Urothelium cell line (cell line): ENCODE measurements around the gene GPR179.
A peak's percentile ranks its signal among the peaks of the same experiment; 100 is the strongest.
"Not testable (repeated sequence)": the region's sequence is repeated elsewhere in the genome, so short reads cannot be mapped to it uniquely, and the experiment has no call there.

Experiments used
- DNase-seq: peaks from one replicate; pipeline ENCODE4 v3.0.0; 2011; ENCODE audit warnings: low spot score, mixed read lengths
- FAIRE-seq: peaks from 2 replicates; lab custom pipeline; 2011; peaks lifted over from hg19 to GRCh38; lab: Jason Lieb, UNC

The GPR179 gene

DNA sequence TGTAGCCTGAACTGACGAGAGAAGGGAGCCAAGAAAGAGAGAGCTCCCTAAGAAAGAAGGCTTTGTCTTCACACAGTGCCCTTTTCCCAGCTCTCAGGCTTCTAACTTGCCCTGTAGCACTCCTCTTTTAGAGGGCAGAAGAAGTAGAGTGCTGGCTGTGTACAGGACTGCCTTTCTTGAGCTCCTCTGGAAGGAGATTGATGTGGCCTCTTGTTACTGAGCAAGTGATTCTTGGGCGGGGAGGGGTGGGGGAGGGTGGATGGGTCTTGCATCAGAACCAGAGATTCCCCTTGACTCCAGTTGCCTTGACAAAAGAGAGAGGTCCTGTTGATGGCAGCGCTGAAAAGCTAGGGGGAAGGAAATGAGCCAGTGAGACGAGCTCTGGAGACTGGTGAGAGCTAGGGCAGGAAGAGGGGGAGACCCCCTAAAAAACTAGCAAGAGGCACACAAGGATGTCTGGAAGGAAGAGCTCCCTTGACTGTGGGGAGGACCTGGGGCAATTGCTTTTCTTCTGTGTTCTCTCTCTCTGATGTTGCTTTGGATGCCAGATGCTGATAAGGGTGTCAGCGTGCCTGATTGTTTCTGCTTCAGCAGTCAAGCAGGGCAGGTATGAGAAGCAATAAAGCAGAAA, 18.4 kb downstream of the GPR179 start:
- DNase-seq (no peak), FAIRE-seq (no peak)

DNA sequence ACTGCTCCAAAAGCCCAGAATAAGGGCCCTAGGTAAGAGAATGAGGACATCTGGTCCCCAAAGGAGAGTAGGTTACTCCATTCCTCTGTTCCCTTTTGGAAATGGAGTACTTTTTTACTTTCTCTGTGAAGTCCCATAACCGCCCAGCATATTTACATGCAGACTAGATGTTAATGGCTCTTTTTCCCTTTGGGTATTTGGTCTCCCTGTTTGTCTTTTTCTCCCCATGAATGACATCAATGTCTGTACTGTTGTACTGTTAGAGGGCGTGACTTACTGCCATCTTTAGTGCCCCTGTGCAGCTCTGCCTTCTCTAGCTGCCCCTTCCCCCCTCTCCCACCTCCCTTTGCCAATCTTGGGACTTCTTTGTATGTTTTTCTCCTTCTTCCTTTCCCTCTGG, 19.0 kb downstream of the GPR179 start:
- FAIRE-seq (no peak), DNase-seq (no peak)

DNA sequence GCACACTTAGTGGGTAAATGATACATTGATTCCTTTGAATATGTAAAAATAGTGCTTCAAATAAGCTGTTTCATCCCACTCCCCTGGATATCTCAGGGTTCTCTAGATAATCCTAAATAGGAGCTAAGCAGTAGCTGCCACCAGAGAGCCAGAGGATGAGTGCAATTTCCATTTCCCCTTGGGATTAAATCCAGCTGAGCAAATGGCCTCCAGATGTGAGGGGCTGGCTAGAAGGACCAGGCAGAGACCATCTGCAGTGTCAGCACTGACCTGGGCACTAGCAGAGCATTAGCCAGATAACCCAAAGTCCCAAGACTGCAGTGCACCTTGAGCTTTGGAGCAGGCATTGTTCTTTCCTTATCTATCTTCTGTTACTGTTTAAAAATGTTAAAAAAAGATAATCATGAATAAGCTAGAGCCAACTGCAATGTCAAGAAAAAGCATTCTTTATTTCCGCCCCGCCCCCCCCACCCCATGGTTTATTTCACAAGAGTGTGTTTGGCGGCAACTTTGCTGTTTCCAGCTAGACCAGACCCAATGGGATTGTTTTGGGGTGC, 19.5 kb downstream of the GPR179 start:
- DNase-seq (no peak), FAIRE-seq (no peak)

DNA sequence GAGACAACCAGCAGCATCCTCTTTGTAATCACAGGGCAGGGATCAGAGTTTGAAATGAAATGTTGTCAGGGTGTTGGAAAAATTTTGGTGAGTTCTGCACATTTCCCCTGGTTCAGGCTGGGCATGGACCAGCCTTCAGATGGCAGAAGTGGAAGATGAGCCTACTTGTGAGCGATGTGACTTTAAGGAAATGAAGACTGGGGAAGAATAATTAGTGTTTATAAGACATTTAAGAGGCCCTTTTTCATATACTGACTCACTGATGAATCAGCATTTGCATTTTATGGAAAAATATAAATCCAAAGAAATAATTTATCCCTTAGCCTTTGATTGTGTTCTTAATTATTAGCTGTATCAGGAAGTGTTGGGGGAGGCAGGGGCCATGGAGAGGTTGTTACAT, 20.9 kb downstream of the GPR179 start:
- DNase-seq (no peak), FAIRE-seq (no peak)

DNA sequence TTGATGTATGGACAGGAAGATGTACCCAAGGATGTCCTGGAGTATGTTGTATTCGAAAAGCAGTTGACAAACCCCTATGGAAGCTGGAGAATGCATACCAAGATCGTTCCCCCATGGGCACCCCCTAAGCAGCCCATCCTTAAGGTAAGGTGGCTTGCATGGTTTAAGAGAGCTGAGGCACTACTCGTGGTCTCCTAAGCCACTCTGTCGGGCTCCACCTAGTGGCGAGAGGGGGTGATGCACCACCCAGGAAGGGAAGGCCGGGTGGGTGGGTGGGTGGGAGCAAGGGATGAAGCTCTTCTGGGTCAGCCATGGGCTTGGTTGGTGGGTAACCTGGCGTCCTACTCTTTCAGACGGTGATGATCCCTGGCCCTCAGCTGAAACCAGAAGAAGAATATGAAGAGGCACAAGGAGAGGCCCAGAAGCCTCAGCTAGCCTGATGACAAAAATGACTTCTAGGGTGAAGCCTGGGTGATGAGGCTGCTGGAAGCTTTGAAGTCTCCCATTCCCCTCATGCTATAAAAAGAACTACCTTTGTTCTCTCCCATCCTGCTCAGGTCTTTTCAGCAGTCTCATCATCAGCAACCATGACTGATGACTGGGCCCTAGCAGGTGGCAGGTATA, 21.5 kb downstream of the GPR179 start:
- FAIRE-seq (no peak), DNase-seq (peak; percentile 78)

DNA sequence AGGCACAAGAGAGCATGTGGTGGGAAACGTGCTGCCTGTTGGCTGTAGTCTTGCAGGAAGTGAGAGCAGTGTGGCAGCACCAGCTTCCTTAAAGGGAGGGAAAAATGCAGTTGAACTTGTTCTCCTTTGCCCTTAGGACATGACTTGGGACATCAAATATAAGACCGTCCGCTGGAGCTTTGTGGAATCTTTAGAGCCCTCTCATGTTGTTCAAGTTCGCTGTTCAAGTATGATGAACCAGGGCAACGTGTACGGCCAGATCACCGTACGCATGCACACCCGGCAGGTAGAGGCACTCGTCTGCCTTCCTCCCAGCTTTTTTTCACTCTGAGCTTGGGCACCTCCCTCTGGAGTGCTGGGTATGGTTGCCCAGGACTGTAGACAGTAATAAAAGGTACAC, 23.3 kb downstream of the GPR179 start:
- no peak for FAIRE-seq
- DNase-seq = no peak

DNA sequence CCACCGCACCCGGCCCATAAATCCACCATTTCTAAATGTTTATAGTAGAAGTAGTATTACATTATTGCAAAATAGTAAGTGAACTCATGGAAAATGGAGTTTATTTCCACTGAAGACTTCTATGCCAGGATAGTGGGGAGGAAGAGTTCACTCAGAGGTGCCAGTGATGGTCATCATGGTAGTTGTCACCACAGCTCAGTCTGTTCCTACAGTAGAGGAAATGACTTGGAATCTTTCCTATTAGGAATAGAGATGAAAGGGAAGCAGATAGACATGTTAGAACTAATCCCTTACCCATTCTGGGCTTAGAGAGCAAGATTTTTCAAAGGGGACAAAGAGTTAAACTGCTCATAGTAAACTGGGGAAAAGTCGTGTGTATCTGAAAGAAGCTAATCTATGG, 26.7 kb downstream of the GPR179 start:
- DNase-seq (no peak), FAIRE-seq (no peak)

DNA sequence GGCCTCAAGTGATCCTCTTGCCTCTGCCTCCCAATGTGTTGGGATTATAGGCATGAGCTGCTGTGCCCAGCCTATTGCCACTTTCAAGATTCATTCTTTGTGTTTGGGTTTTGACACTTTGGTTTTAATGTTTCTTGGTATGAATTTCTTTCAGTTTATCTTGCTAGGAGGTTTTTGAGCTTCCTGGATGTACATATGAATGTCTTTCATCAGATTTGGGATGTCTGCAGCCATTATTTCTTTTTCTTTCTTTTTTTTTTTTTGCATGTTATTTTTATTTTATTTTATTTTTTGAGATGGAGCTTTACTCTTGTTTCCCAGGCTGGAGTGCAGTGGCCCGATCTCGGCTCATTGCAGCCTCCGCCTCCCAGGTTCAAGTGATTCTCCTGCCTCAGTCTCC, 28.3 kb downstream of the GPR179 start:
- FAIRE-seq (no peak), DNase-seq (no peak)

DNA sequence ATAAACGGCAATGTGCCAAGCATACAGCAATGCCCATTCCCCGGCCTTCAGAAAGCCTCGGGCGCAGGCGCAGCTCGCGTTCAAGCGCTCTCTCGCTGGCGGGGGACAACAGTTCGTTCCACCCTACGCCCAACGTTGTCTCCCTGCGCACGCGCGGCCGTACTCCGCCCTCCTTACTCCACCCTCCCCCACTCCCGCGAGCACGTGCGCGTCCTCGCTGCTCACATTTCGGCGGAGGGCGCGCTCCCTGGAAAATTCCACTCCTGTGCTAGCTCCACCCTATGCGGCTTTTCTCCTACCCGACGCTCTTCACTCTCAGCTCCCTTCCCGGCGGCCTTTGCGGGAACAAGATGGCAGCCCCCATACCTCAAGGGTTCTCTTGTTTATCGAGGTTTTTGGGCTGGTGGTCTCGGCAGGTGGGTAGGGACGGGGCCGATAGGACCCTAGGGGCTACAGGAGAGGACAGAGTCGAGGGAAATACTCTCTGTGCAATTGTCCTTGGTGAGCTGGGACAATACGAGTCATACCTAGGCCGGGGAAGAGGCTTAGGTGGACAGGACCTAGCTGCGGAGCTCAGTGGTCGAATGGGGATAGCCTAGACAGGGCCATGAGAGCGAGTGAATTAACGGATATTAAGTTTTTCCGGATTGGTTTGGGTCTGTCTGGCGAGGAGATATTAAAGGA, 46.8 kb downstream of the GPR179 start, which contains the start of gene MRPL45:
Gene MRPL45 (plus strand): TSS at position 335 of the 684 bp plus-strand sequence. CDS start 16 bp downstream, at position 351.
- DNase-seq = peak; percentile 94
- not testable (repeated sequence) for FAIRE-seq

DNA sequence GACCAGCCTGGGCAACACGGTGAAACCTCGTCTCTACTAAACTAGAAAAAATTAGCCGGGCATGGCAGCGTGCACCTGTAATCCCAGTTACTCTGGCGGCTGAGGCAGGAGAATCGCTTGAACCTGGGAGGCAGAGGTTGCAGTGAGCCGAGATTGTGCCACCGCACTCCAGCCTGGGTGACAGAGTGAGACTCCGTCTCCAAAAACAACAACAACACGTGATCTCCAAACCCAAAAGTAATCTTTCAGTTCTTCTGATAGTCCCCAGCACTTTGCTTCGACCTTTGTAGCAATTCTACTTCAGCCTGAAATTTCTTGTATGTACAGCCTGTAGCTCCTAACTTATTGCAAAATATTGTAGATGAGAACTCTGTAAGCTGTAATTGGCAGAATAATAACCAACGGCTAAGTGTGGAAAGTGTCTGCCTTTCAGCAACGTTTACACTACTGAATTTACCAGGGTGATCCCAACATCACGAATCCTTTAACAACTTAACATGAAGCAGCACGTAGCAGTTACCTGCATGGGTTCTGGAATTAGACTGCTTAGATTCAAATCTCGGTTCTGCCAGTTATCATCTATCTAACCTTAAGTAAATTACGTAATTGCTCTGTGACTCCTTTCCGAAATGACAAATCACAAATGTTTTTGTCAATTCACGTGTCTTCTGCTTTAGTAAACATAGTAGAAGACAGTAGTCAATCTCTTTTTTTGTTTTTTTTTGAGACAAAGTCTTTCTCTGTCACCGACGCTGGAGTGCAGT, 48.0 kb downstream of the GPR179 start:
- FAIRE-seq, DNase-seq: not testable (repeated sequence)

DNA sequence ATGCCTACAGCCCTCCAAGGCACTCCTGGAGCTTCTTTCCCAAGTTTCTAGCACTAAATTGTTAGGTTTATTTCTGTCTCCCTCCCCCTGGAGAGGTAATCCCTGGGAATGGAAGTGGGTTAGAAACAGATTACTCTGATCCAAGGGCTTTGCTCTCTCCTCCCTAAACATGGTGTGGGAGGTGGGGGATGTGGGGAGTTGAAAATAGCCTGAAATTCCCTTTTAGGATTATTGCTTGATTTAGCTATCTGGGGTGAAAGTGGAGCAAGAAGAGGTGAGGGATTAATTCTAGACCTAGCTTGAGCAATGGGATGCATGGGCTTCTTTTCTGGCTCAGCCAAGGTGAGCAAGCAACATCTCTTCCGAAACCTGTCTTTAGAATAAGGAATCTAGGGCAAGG, 54.0 kb downstream of the GPR179 start:
- DNase-seq, FAIRE-seq: not testable (repeated sequence)

DNA sequence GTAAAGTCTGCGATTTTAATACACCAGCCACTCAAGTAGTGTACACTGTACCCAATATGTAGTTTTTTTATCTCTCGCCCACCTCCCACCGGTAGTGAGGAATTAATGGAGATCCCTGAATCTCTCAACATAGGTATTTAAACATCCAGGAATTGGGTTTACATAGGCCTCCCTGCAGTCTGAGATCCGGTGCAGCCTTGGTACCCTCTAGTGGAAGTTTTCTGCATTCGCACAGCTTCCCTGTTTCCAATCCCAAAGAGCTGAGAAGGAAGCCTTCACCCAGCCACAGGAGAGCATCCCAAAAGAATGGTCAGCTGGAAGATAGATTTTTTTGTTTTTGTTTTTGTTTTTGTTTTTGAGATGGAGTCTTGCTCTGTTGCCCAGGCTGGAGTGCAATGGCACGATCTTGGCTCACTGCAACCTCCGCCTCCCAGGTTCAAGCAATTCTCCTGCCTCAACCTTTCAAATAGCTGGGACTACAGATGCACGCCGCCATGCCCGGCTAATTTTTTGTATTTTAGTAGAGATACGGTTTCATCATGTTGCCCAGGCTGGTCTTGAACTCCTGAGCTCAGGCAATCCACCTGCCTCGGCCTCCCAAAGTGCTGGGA, 55.4 kb downstream of the GPR179 start:
- FAIRE-seq, DNase-seq: not testable (repeated sequence)

DNA sequence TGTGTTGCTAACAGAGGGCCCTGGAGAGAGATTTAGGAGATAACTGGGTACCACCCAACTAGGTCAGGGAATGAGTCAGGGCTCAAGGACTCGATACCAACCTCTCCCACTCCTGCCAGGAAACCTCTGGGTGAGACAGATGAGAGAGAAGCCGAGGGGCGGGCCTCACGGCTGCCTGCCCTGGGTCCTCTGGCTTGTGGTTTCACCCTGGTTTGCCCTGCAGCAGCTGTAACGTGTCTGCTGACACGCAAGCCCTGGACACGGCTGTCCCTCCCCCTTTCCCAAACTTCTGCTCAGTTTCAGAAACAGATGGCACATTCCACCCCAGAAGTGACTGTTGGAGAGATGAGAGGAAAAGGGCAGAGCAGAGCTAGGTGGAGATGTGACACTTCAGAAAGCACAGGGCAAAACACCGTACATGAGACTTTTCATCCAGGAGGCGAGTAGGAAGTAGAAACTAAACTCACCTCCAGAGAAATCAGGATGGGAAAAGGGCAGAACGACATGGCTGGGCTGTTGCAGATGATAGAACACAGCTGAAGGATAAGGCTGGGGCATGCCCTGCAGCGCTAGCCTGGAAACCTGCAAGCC, 57.2 kb downstream of the GPR179 start:
- not testable (repeated sequence) for DNase-seq, FAIRE-seq

DNA sequence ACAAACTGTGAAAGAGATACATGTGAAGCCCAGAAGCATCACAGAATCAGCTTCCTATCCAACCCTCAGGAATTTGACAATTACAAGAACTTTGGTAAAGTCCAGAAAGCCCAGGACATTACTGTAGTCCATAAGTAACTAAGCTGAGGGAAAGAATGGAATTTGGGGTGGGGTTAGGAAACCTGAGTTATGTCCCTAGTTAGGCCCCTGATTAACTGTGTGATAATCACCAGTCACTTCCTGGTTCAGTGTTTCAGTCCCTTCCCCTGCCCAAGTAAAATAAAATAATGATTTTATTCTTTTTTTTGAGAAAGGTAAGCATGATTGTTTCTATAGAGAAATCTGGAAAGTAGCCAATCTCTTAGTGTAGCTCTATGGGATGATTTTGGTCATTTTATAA, 57.8 kb downstream of the GPR179 start:
- not testable (repeated sequence) for FAIRE-seq, DNase-seq
